PFSK-1 (cell line): ENCODE results near the gene CCSER1.

Experiments
- POLR2AphosphoS5 ChIP-seq: IDR thresholded peaks from 2 replicates; pipeline ENCODE4 v1.6.1; 2012; ENCODE audit warnings: low read depth, mild to moderate bottlenecking, control low read depth, low read length, moderate library complexity
- TAF1 ChIP-seq: IDR thresholded peaks from 2 replicates; pipeline ENCODE4 v1.6.1; 2012; ENCODE audit warnings: low read length, control low read depth, borderline replicate concordance; ENCODE audit not compliant: insufficient read depth

GRCh38 chr4:90474484-90474883 lies 347.3 kb downstream of the CCSER1 start:
- TF ChIP-seq POLR2AphosphoS5, result no peak
- TF ChIP-seq TAF1, result no peak
